Prostate gland (tissue), 2 donors: ENCODE measurements around the gene HOXD13.

Source experiments
- CTCF ChIP-seq, 4 experiments: fragments of 200-600 bp in 2 of 4; fragments of 450-650 bp in 2 of 4; sonication (generic) in 2 of 4; IDR thresholded peaks; 1 replicate in 3 of 4; 2 replicates in 1 of 4; pipeline ENCODE4 v1.5.1; 2016 to 2019; ENCODE audit warnings: antibody characterized with exemption in 4 of 4, mild to moderate bottlenecking in 2 of 4, moderate library complexity in 2 of 4
- POLR2A ChIP-seq: fragments of 450-650 bp; IDR thresholded peaks from one replicate; pipeline ENCODE4 v1.6.1; 2016; ENCODE audit warnings: antibody characterized with exemption, mild to moderate bottlenecking
- POLR2AphosphoS5 ChIP-seq: sonication (generic); formaldehyde crosslinking; IDR thresholded peaks from one replicate; pipeline ENCODE4 v1.6.1; 2017; ENCODE audit warnings: antibody characterized with exemption

- TF ChIP-seq CTCF (IDR thresholded peaks at IDR 0.05): no peak
- no peak for TF ChIP-seq POLR2A
- TF ChIP-seq POLR2AphosphoS5: no peak
These were observed 1.8 kb downstream of the HOXD13 start for GRCh38 chr2:176094349-176094748.
